Uterus (tissue), 4 donors: ENCODE measurements around the gene TMPRSS3. TPM values are rescaled to one million over a fixed set of nuclear protein-coding genes. Genes with fewer than 3 reads are reported as not detected.

Source experiments
- DNase-seq, 2 donors: peaks; one replicate each; pipeline ENCODE4 v3.0.0-alpha.2; 2019 to 2020
- H3K27ac ChIP-seq, 2 donors: fragments of 200-600 bp; sonication (generic); 1 replicate in 1 of 2; 2 replicates in 1 of 2; pipeline ENCODE4 v1.5.1; 2016 to 2018
- H3K27me3 ChIP-seq, 2 donors: fragments of 200-600 bp; sonication (generic); one replicate each; pipeline ENCODE4 v1.5.1; 2018 to 2019; ENCODE audit warnings: control low read depth in 1 of 2
- H3K36me3 ChIP-seq, 2 donors: fragments of 200-600 bp; sonication (generic); one replicate each; pipeline ENCODE4 v1.5.1; 2019; ENCODE audit warnings: control low read depth in 1 of 2
- H3K4me1 ChIP-seq, 2 donors: fragments of 200-600 bp; sonication (generic); one replicate each; pipeline ENCODE4 v1.5.1; 2018 to 2019; ENCODE audit warnings: control low read depth in 1 of 2
- H3K4me3 ChIP-seq, 2 donors: fragments of 200-600 bp; sonication (generic); 1 replicate in 1 of 2; 2 replicates in 1 of 2; pipeline ENCODE4 v1.5.1; 2018 to 2019; ENCODE audit warnings: mild to moderate bottlenecking in 1 of 2
- H3K9me3 ChIP-seq, 2 donors: fragments of 200-600 bp; sonication (generic); one replicate each; pipeline ENCODE4 v1.5.1; 2019; ENCODE audit warnings: control low read depth in 1 of 2
- POLR2A ChIP-seq, 2 donors: fragments of 450-650 bp; IDR thresholded peaks; one replicate each; pipeline ENCODE4 v1.6.1; 2016; ENCODE audit warnings: antibody characterized with exemption in 2 of 2, mild to moderate bottlenecking in 1 of 2, moderate library complexity in 1 of 2
- intact Hi-C: fragments of 100-400 bp; cut with DNase I; formaldehyde crosslinking; loops from one replicate; pipeline ENCODE4 v1.15.1; 2023; ENCODE audit warnings: low total_unique reads
- total RNA-seq, 4 donors: library from RNA; depleted of rRNA in 3 of 4; stranded (reverse); fragments of >200 nt in 3 of 4; gene quantifications; one replicate each; pipeline versions ENCODE4 v1.1.0 to v1.2.4, GENCODE V29; 2014 to 2023
- TF ChIP-seq, protein P1 (sequence below), 4 experiments: fragments of 200-600 bp in 2 of 4; fragments of 450-650 bp in 2 of 4; sonication (generic) in 2 of 4; IDR thresholded peaks; one replicate each; pipeline ENCODE4 v1.5.1; 2016 to 2019; ENCODE audit warnings: antibody characterized with exemption in 4 of 4, mild to moderate bottlenecking in 2 of 4, moderate library complexity in 1 of 4
- donor health status: DM: yes; HTN: yes; CAD: no.

The TMPRSS3 gene
- total RNA-seq, 4 donors from 2014 or later: 0.18 to 4.4 TPM; not detected in 2

DNA sequence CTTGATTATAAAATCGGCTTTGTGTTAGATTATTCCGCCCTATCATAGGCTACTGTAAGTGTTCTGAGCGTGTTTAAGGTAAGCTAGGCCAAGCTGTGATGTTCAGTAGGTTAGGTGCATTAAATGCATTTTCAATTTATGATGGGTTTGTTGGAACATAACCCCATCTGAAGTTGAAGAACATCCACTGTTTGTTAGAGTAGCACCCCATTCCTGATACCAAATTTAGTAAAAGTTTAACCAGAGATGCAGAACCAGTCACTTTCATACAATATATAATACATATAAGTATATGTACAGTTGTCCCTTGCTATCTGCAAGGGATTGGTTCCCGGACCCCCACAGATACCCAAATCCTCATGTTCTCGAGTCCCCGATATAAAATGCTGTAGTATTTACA is 24.0 kb upstream of the TMPRSS3 start:
- DNase-seq: no peak
- Histone ChIP-seq H3K4me3 (no peak overlapping the region), H3K27ac (no peak overlapping the region), H3K36me3 (no peaks in the 10 kb centered on the region), H3K9me3 (peaks cover 0 to 4% of the 10 kb centered on the region in 2 donors), H3K27me3 (no peaks in the 10 kb centered on the region), H3K4me1 (no peaks in the 10 kb centered on the region)
- TF ChIP-seq, protein P1, sequence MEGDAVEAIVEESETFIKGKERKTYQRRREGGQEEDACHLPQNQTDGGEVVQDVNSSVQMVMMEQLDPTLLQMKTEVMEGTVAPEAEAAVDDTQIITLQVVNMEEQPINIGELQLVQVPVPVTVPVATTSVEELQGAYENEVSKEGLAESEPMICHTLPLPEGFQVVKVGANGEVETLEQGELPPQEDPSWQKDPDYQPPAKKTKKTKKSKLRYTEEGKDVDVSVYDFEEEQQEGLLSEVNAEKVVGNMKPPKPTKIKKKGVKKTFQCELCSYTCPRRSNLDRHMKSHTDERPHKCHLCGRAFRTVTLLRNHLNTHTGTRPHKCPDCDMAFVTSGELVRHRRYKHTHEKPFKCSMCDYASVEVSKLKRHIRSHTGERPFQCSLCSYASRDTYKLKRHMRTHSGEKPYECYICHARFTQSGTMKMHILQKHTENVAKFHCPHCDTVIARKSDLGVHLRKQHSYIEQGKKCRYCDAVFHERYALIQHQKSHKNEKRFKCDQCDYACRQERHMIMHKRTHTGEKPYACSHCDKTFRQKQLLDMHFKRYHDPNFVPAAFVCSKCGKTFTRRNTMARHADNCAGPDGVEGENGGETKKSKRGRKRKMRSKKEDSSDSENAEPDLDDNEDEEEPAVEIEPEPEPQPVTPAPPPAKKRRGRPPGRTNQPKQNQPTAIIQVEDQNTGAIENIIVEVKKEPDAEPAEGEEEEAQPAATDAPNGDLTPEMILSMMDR (IDR thresholded peaks at IDR 0.05): no peak
- no peak for TF ChIP-seq POLR2A (IDR thresholded peaks at IDR 0.05)
- intact Hi-C loops: no loop called here

DNA sequence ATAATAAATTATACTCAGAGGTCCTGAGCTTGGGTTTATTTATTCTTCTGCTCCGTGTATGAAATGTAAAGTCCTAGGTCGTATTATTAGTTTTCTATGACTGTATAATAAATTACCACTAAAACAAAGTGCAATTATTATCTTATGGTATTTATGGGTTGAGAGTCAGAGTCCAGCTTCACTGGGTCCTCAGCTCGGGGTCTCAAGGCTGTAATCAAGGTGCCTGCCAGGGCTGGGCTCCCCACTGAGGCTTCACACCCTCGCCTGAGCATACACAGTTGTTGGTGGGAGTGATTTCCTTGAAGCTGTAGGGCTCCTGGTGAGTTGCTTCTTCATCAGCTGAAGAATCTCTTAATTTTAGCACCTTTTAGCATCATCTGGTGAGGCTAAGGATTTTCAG is 23.0 kb upstream of the TMPRSS3 start:
- intact Hi-C loops: no loop called here
- TF ChIP-seq, protein P1 (IDR thresholded peaks at IDR 0.05): no peak
- no peak for TF ChIP-seq POLR2A (IDR thresholded peaks at IDR 0.05)
- Histone ChIP-seq H3K4me3 (no peak overlapping the region), H3K36me3 (no peaks in the 10 kb centered on the region), H3K27ac (no peak overlapping the region), H3K9me3 (peaks cover 0 to 4% of the 10 kb centered on the region in 2 donors), H3K4me1 (no peaks in the 10 kb centered on the region), H3K27me3 (no peaks in the 10 kb centered on the region)
- no peak for DNase-seq

DNA sequence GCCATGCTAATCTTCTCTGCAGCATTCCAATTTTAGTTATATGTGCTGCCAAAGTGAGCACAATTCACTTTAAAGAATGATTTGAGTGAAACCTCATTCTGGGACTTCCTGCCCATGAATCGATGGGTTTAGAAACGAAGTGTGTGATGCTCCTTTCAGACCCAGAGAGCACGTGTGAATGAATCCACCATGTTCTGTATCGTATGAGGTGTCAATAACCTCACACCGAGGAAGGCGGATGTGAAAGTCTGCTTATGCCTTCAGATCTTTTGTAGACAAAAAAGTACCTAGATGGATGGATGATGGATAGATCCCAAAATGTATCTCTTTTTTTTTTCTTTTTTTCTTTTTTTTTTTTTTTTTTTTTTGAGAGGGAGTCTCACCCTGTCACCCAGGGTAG is 21.7 kb upstream of the TMPRSS3 start:
- no peak overlapping the region for H3K4me3 ChIP-seq
- peaks cover 0 to 4% of the 10 kb centered on the region in 2 donors for H3K9me3 ChIP-seq
- intact Hi-C loops: no loop called here
- no peaks in the 10 kb centered on the region for H3K27me3 ChIP-seq
- no peak overlapping the region for H3K27ac ChIP-seq
- DNase-seq: no peak
- TF ChIP-seq POLR2A (IDR thresholded peaks at IDR 0.05): no peak
- TF ChIP-seq, protein P1 (IDR thresholded peaks at IDR 0.05): no peak
- H3K4me1 ChIP-seq: no peaks in the 10 kb centered on the region
- H3K36me3 ChIP-seq: no peaks in the 10 kb centered on the region

DNA sequence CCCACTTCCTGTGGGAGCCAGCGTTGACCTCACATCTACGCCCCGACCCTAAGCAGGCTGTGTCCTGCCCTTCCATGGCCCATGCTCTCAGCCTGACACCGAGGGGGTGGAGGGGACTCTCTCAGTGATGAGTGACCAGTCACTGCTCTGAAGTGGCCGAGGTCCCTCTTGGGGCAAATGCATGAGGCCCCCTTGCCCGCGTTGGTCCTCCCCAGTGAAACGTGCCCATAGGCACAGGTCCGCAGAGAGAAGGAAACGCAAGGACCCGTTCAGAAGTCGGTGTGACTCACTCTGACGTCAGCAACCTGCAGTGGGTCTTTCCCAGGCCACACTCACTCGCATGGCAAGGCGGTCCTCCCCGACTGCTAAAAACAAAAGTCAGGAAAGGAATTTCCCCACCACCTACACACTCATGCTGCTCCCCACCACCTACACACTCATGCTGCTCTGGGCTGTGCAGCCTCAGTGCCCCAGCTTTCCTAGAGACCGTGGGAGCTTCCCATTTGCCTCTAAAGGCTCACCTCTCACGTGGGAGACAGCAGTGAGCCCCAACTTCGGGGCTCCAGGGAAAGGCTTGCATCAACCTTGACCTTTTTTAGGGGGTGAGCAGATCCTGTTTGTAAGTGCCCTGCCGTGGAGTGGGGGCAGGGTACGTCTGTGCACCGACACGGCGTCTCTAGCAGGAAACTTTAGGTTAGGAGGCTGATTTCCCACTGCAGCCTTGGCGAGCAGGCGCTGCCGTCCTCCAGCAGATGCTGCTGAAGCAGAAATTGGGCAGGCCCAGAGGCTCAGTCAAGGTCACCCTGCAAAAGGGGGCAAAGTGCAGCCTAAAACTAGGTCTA is 19.3 kb upstream of the TMPRSS3 start:
- intact Hi-C loops: no loop called here
- no peaks in the 10 kb centered on the region for H3K4me1 ChIP-seq
- H3K27ac ChIP-seq: no peak overlapping the region
- peaks cover 0 to 5% of the 10 kb centered on the region in 2 donors for H3K27me3 ChIP-seq
- no peak overlapping the region for H3K4me3 ChIP-seq
- no peaks in the 10 kb centered on the region for H3K9me3 ChIP-seq
- H3K36me3 ChIP-seq: no peaks in the 10 kb centered on the region
- TF ChIP-seq, protein P1 (IDR thresholded peaks at IDR 0.05): no peak
- no peak for TF ChIP-seq POLR2A (IDR thresholded peaks at IDR 0.05)
- DNase-seq: no peak

DNA sequence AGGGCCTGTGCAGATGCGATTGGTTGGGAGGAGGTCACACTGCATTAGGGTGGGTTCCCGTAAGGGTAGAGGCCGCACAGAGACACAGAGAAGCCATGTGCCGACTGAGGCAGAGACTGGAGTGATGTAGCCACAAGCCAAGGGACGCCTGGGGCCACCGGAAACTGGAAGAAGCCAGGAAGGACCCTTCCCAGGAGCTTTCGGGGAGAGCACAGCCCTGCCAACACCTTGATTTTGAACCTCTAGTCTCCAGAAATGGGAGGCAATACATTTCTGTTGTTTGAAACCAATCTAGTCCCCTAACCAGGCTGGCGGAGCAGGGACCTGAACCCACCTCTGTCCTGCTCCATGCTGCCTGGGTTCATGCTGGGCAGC is 18.7 kb upstream of the TMPRSS3 start:
- no peak overlapping the region for H3K4me3 ChIP-seq
- H3K9me3 ChIP-seq: no peaks in the 10 kb centered on the region
- TF ChIP-seq POLR2A (IDR thresholded peaks at IDR 0.05): no peak
- TF ChIP-seq, protein P1 (IDR thresholded peaks at IDR 0.05): no peak
- no peak overlapping the region for H3K27ac ChIP-seq
- H3K27me3 ChIP-seq: peaks cover 0 to 5% of the 10 kb centered on the region in 2 donors
- intact Hi-C loops: no loop called here
- no peaks in the 10 kb centered on the region for H3K4me1 ChIP-seq
- no peak for DNase-seq
- H3K36me3 ChIP-seq: no peaks in the 10 kb centered on the region
